NCI-H460 (cell line): ENCODE measurements around the gene PRPH. TPM values are rescaled to one million over a fixed set of nuclear protein-coding genes. Genes with fewer than 3 reads are reported as not detected.
"Not testable (repeated sequence)": the region's sequence is repeated elsewhere in the genome, so short reads cannot be mapped to it uniquely, and the experiment has no call there.

ENCODE experiments used
- DNase-seq: peaks from one replicate; pipeline ENCODE4 v3.0.0-alpha.2; 2016; ENCODE audit warnings: low read depth; ENCODE audit errors: extremely low read depth
- polyA plus RNA-seq: library from polyadenylated mRNA; depleted of rRNA; stranded (reverse); fragments of >200 nt; gene quantifications from 2 replicates; pipeline ENCODE4 v1.2.3, GENCODE V29; 2014; cell fraction: nucleus; rRNA removed
- total RNA-seq: library from RNA; depleted of rRNA; stranded (reverse); fragments of >200 nt; shearing (Covaris generic); gene quantifications from 2 replicates; pipeline ENCODE4 v1.2.3, GENCODE V29; 2014; rRNA removed

The PRPH gene
- total RNA-seq: 1.7 and 3.4 TPM in 2 replicates
- 0.88 and 10.5 TPM in 2 replicates for polyA plus RNA-seq

GRCh38 chr12:49295082-49295936, at the start of gene PRPH:
TSS of gene PRPH (plus strand) at chr12:49295147. CDS start at chr12:49295201, 54 bp downstream.
- DNase-seq: no peak

GRCh38 chr12:49251357-49251756, 43.6 kb upstream of the PRPH start:
- DNase-seq: no peak

GRCh38 chr12:49253033-49253623, 41.8 kb upstream of the PRPH start:
- DNase-seq: no peak

- not testable (repeated sequence) for DNase-seq
These were observed 39.5 kb upstream of the PRPH start for GRCh38 chr12:49255456-49255855.

GRCh38 chr12:49255857-49256637, 38.9 kb upstream of the PRPH start:
- DNase-seq: no peak

- DNase-seq: not testable (repeated sequence)
These were observed 37.3 kb upstream of the PRPH start for GRCh38 chr12:49257508-49258184.

- DNase-seq: no peak
These were observed 35.5 kb upstream of the PRPH start for GRCh38 chr12:49259452-49259851.

GRCh38 chr12:49260166-49260565, 34.8 kb upstream of the PRPH start:
- no peak for DNase-seq

- DNase-seq: no peak
These were observed 34.2 kb upstream of the PRPH start for GRCh38 chr12:49260571-49261363.

- no peak for DNase-seq
These were observed 33.2 kb upstream of the PRPH start for GRCh38 chr12:49261721-49262120.

GRCh38 chr12:49263400-49263763, 31.6 kb upstream of the PRPH start:
- DNase-seq: no peak

GRCh38 chr12:49264466-49264872, 30.5 kb upstream of the PRPH start:
- no peak for DNase-seq

- peak; percentile 95 for DNase-seq
These were observed 29.8 kb upstream of the PRPH start, which contains the start of gene TUBA1C for GRCh38 chr12:49264873-49265792. TSS of gene TUBA1C (plus strand) at chr12:49265082. CDS start at chr12:49265182, 100 bp downstream.

GRCh38 chr12:49269191-49269590, 25.8 kb upstream of the PRPH start:
- DNase-seq: not testable (repeated sequence)

- DNase-seq: no peak
These were observed 21.9 kb upstream of the PRPH start for GRCh38 chr12:49272790-49273725.

GRCh38 chr12:49273726-49274395, 21.1 kb upstream of the PRPH start:
- DNase-seq: no peak
